ENCODE data around the gene FLNC. TPM values are rescaled to one million over a fixed set of nuclear protein-coding genes. Genes with fewer than 3 reads are reported as not detected.

FLNC gene
- total and polyA plus RNA-seq, 2 of the 4 experiments (the other 2 are of a cell fraction): 116 to 154 TPM

DNA sequence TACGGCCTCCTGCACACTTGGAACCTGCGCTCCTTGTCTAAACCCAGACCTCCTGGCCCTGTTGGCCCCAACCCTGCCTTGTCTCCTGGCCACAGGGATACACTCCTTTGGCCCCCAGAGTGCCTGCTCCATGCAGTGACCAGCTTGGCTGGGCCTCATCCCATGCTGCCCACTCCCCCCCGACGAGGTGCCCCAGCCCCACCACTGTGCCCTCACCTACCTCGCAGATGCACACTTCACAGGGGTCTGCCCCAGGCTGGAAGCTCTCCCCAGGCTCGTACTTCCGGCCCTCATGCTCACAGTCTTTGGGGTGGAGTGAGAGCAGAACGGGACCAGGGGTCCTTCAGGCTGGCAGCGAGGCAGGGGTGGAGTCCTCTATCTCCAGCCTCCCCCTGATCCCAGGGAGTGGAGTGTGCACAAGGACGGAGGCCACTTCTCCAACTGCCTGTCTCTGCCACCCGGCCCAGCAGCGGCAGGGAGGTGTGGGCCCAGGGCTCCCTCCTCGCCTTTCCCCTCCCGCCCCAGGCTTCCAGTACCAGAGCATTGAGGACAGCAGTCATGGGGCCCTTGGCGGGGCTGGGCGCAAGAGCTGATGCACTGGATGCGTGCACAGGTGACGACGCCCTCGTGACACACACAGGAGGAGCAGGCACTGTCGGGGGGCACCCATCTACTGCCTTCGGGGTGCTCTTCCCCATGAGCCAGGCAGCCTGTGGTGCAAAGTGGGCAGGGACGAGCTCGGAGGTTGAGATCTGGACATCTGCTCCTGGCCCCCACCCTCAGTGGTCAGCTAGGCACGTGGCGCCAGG is 54.6 kb downstream of the FLNC start:
- Histone ChIP-seq H2AK9ac (replicated peaks; ENCODE audit: low read depth, low read length, poor library complexity) (no peak overlapping the region), H2BK20ac (ENCODE audit: low read depth, low read length) (no peak overlapping the region), H3K27ac (ENCODE audit: insufficient read depth, low read length) (no peak overlapping the region), H3K14ac (replicated peaks; ENCODE audit: low read depth, low read length) (no peak overlapping the region), H3K27me3 (ENCODE audit: control insufficient read depth, insufficient read depth, low read length) (peaks cover 12% of the 10 kb centered on the region), H3K36me3 (ENCODE audit: control insufficient read depth, insufficient read depth, low read length) (no peaks in the 10 kb centered on the region), H3K9ac (ENCODE audit: low read depth, low read length) (no peak overlapping the region), H4K8ac (ENCODE audit: low read depth in 2 of 2, low read length in 2 of 2) (no peak overlapping the region), H3K56ac (ENCODE audit: extremely low read depth, insufficient read depth, low read length) (no peak overlapping the region), H4K91ac (ENCODE audit: insufficient read depth, low read depth, low read length) (no peak overlapping the region), H3K4me1 (ENCODE audit: control insufficient read depth, insufficient read depth, low read length) (no peaks in the 10 kb centered on the region), H3K9me3 (ENCODE audit: control insufficient read depth, insufficient read depth, low read length) (no peaks in the 10 kb centered on the region), H4K5ac (ENCODE audit: low read depth, low read length) (no peak overlapping the region), H3K23ac (ENCODE audit: low read depth, low read length) (no peak overlapping the region), H2AK5ac (ENCODE audit: low read depth, low read length) (no peak overlapping the region), H2BK120ac (ENCODE audit: low read depth, low read length) (no peak overlapping the region), H3K18ac (ENCODE audit: low read depth, low read length) (no peak overlapping the region), H2BK15ac (ENCODE audit: low read depth, low read length) (no peak overlapping the region), H3K9me1 (ENCODE audit: insufficient read depth, low read length) (no peaks in the 10 kb centered on the region), H3K4me2 (ENCODE audit: low read depth, low read length) (no peak overlapping the region), H3K4ac (ENCODE audit: low read depth, low read length) (no peak overlapping the region), H2AFZ (replicated peaks; ENCODE audit: low read length, poor library complexity) (no peak overlapping the region), H3K4me3 (ENCODE audit: insufficient read depth, low read depth, low read length) (no peak overlapping the region), H4K20me1 (ENCODE audit: insufficient read depth, low read length) (peaks cover 4% of the 10 kb centered on the region; the same call in 1 of the 2 replicates), H2BK5ac (ENCODE audit: low read depth, low read length, poor library complexity, severe bottlenecking) (no peak overlapping the region), H3K79me1 (ENCODE audit: low read depth in 1 of 2, low read length in 2 of 2) (no peaks in the 10 kb centered on the region)
- POLR2A ChIA-PET (ENCODE audit: unreplicated experiment): no interaction called here
- DNase-seq (no peak), ATAC-seq (ENCODE audit: low read depth) (no peak)
- dilution Hi-C loops (cut with HindIII; ENCODE audit: low sequenced_read_pairs, unreplicated experiment): no loop called here
- intact Hi-C loops (cut with micrococcal nuclease): loop anchor here (5.0 kb wide), 3 partner anchors 272 to 457 kb away; partner anchors contain the start of gene METTL2B
- in situ Hi-C loops (cut with MboI; ENCODE audit: low sequenced_read_pairs): loop anchor here (5.0 to 25.0 kb wide), 2 partner anchors 277 to 422 kb away; partner anchors contain the start of gene HILPDA
- WGBS, 2 experiments (ENCODE audit: extremely low coverage in 2 of 2, insufficient read length in 1 of 2): 73% methylated on average over 12 of the region's 26 CpGs; no CpG with 5 or more reads in 1 of the 2 experiments
- TF ChIP-seq POLR2A (IDR thresholded peaks at IDR 0.05; ENCODE audit: low read depth, low read length): no peak
- no peak for TF ChIP-seq MAFK (IDR thresholded peaks at IDR 0.05; ENCODE audit: low read depth, low read length)
- no peak for TF ChIP-seq BHLHE40 (IDR thresholded peaks at IDR 0.05; ENCODE audit: low read depth, low read length)
- TF ChIP-seq, protein P1, sequence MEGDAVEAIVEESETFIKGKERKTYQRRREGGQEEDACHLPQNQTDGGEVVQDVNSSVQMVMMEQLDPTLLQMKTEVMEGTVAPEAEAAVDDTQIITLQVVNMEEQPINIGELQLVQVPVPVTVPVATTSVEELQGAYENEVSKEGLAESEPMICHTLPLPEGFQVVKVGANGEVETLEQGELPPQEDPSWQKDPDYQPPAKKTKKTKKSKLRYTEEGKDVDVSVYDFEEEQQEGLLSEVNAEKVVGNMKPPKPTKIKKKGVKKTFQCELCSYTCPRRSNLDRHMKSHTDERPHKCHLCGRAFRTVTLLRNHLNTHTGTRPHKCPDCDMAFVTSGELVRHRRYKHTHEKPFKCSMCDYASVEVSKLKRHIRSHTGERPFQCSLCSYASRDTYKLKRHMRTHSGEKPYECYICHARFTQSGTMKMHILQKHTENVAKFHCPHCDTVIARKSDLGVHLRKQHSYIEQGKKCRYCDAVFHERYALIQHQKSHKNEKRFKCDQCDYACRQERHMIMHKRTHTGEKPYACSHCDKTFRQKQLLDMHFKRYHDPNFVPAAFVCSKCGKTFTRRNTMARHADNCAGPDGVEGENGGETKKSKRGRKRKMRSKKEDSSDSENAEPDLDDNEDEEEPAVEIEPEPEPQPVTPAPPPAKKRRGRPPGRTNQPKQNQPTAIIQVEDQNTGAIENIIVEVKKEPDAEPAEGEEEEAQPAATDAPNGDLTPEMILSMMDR (conservative IDR thresholded peaks at IDR 0.05; ENCODE audit: low read depth, low read length): no peak
- no peak for TF ChIP-seq CHD1 (IDR thresholded peaks at IDR 0.05; ENCODE audit: low read depth, low read length)
- TF ChIP-seq RAD21 (IDR thresholded peaks at IDR 0.05; ENCODE audit: low read length): no peak
- TF ChIP-seq SMC3 (IDR thresholded peaks at IDR 0.05; ENCODE audit: low read depth, low read length): no peak
- no peak for TF ChIP-seq FOS (IDR thresholded peaks at IDR 0.05; ENCODE audit: low read depth, low read length)
- no peak for TF ChIP-seq MAZ (IDR thresholded peaks at IDR 0.05; ENCODE audit: borderline replicate concordance, low read depth, low read length)
- no peak for TF ChIP-seq RCOR1 (IDR thresholded peaks at IDR 0.05; ENCODE audit: insufficient replicate concordance, low read length)
- no peak for TF ChIP-seq MXI1 (IDR thresholded peaks at IDR 0.05; ENCODE audit: borderline replicate concordance, low read depth, low read length)
- CTCF ChIA-PET: no interaction called here
- BruUV-seq (replicated peaks): no TSS peak

All from IMR-90 (cell line).